WTC11 (cell line): ENCODE data around the gene WNT6. TPM values are rescaled to one million over a fixed set of nuclear protein-coding genes. Genes with fewer than 3 reads are reported as not detected.

Experiments used
- ATAC-seq: fragments of 200-7000 bp; cut with Tn5 transposase; 2 replicates; pipeline ENCODE4 v1.10.0; 2021; ENCODE audit warnings: mild to moderate bottlenecking, moderate library complexity
- CTCF ChIA-PET: fragments of 300-600 bp; sonication (Branson Sonifier 250); formaldehyde crosslinking; loops from one replicate; lab custom pipeline; 2021; ENCODE audit warnings: antibody characterized with exemption; lab: Charles Lee
- POLR2A ChIA-PET: fragments of 350-600 bp; sonication (Branson Sonifier 250); formaldehyde crosslinking; loops from one replicate; lab custom pipeline; 2021; ENCODE audit warnings: antibody characterized with exemption; lab: Charles Lee
- DNase-seq: peaks from one replicate; pipeline ENCODE4 v3.0.0; 2021; ENCODE audit warnings: low spot score
- H3K27ac Mint-ChIP-seq: 2 replicates; pipeline ENCODE4 v1.8.0; 2021; ENCODE audit warnings: mixed read lengths
- H3K27me3 Mint-ChIP-seq: 2 replicates; pipeline ENCODE4 v1.8.0; 2021; ENCODE audit warnings: low read depth, mild to moderate bottlenecking, moderate library complexity, mixed read lengths
- H3K36me3 Mint-ChIP-seq: 2 replicates; pipeline ENCODE4 v1.8.0; 2021; ENCODE audit warnings: mixed read lengths
- H3K4me1 Mint-ChIP-seq: 2 replicates; pipeline ENCODE4 v1.8.0; 2022; ENCODE audit warnings: mixed read lengths
- H3K4me3 Mint-ChIP-seq: 2 replicates; pipeline ENCODE4 v1.8.0; 2021; ENCODE audit warnings: mild to moderate bottlenecking, moderate library complexity, mixed read lengths
- H3K9me3 Mint-ChIP-seq: 2 replicates; pipeline ENCODE4 v1.8.0; 2021; ENCODE audit warnings: mixed read lengths
- ARID4B ChIP-seq: sonication (generic); formaldehyde crosslinking; IDR thresholded peaks from 2 replicates; pipeline ENCODE4 v1.8.0; 2023; ENCODE audit warnings: missing genetic modification reagents, mild to moderate bottlenecking, borderline replicate concordance
- ATF3 ChIP-seq: sonication (generic); formaldehyde crosslinking; conservative IDR thresholded peaks from 2 replicates; pipeline ENCODE4 v1.8.1; 2022; ENCODE audit warnings: mild to moderate bottlenecking, missing genetic modification reagents
- CBFB ChIP-seq: sonication (generic); formaldehyde crosslinking; IDR thresholded peaks from 2 replicates; pipeline ENCODE4 v1.8.1; 2022; ENCODE audit warnings: mild to moderate bottlenecking, low read depth, missing genetic modification reagents
- EMX1 ChIP-seq: fragments of 250-450 bp; sonication (Bioruptor Pico); IDR thresholded peaks from 2 replicates; pipeline ENCODE4 v1.8.0; 2021; ENCODE audit warnings: mild to moderate bottlenecking
- ETV6 ChIP-seq: sonication (generic); formaldehyde crosslinking; IDR thresholded peaks from 2 replicates; pipeline ENCODE4 v1.8.1; 2022; ENCODE audit warnings: mild to moderate bottlenecking, missing genetic modification reagents
- GTF2I ChIP-seq: fragments of 250-450 bp; sonication (Bioruptor Pico); conservative IDR thresholded peaks from 2 replicates; pipeline ENCODE4 v1.4.0; 2021; ENCODE audit warnings: mild to moderate bottlenecking
- MYBL2 ChIP-seq: sonication (generic); formaldehyde crosslinking; IDR thresholded peaks from 2 replicates; pipeline ENCODE4 v1.8.1; 2023; ENCODE audit warnings: mild to moderate bottlenecking, moderate library complexity, missing genetic modification reagents
- NFATC4 ChIP-seq: fragments of 250-450 bp; sonication (Bioruptor Pico); IDR thresholded peaks from 2 replicates; pipeline ENCODE4 v1.9.0; 2021; ENCODE audit warnings: mild to moderate bottlenecking
- SMAD3 ChIP-seq: sonication (generic); formaldehyde crosslinking; IDR thresholded peaks from 2 replicates; pipeline ENCODE4 v1.8.0; 2022; ENCODE audit warnings: missing genetic modification reagents, mild to moderate bottlenecking, borderline replicate concordance
- TEAD1 ChIP-seq: sonication (generic); formaldehyde crosslinking; IDR thresholded peaks from 2 replicates; pipeline ENCODE4 v1.8.0; 2022; ENCODE audit warnings: mild to moderate bottlenecking, missing genetic modification reagents
- TP53 ChIP-seq: sonication (generic); formaldehyde crosslinking; IDR thresholded peaks from 2 replicates; pipeline ENCODE4 v1.8.1; 2023; ENCODE audit warnings: mild to moderate bottlenecking, missing genetic modification reagents
- ZNF138 ChIP-seq: sonication (generic); formaldehyde crosslinking; conservative IDR thresholded peaks from 2 replicates; pipeline ENCODE4 v1.8.1; 2022; ENCODE audit warnings: mild to moderate bottlenecking, moderate library complexity, missing genetic modification reagents
- ZNF317 ChIP-seq: sonication (generic); formaldehyde crosslinking; IDR thresholded peaks from 2 replicates; pipeline ENCODE4 v1.8.1; 2023; ENCODE audit warnings: low read depth, mild to moderate bottlenecking, moderate library complexity, missing genetic modification reagents, borderline replicate concordance
- total RNA-seq: library from RNA; stranded (reverse); gene quantifications from 3 replicates; pipeline ENCODE4 v1.2.3, GENCODE V29; 2021
- TF ChIP-seq, protein P1 (sequence below): fragments of 250-450 bp; sonication (Bioruptor Pico); IDR thresholded peaks from 2 replicates; pipeline ENCODE4 v2.1.2; 2022; ENCODE audit warnings: mild to moderate bottlenecking, moderate library complexity
- TF ChIP-seq, protein P2 (sequence below): sonication (generic); formaldehyde crosslinking; IDR thresholded peaks from 2 replicates; pipeline ENCODE4 v1.8.1; 2023; ENCODE audit warnings: mild to moderate bottlenecking, missing genetic modification reagents, borderline replicate concordance
- TF ChIP-seq, protein P3 (sequence below): sonication (generic); formaldehyde crosslinking; IDR thresholded peaks from 2 replicates; pipeline ENCODE4 v1.8.1; 2023; ENCODE audit warnings: mild to moderate bottlenecking, moderate library complexity, missing genetic modification reagents
- TF ChIP-seq, protein P4 (sequence below): sonication (generic); formaldehyde crosslinking; IDR thresholded peaks from 2 replicates; pipeline ENCODE4 v1.8.0; 2023; ENCODE audit warnings: missing genetic modification reagents
- TF ChIP-seq, protein P5 (sequence below): sonication (generic); formaldehyde crosslinking; IDR thresholded peaks from 2 replicates; pipeline ENCODE4 v1.8.0; 2022; ENCODE audit warnings: mild to moderate bottlenecking, missing genetic modification reagents
- TF ChIP-seq, protein P6 (sequence below): sonication (generic); formaldehyde crosslinking; IDR thresholded peaks from 2 replicates; pipeline ENCODE4 v1.8.0; 2022; ENCODE audit warnings: mild to moderate bottlenecking, missing genetic modification reagents

WNT6 gene
- total RNA-seq, 1 experiment from 2014 or later: not detected

GRCh38 chr2:218894880-218895157 lies 35.2 kb downstream of the WNT6 start (continued):
- TF ChIP-seq ZNF317: no peak
- no peak for TF ChIP-seq EMX1 (CRISPR knock-in tag)
- no peak for TF ChIP-seq ATF3
- no peak for TF ChIP-seq TEAD1
- TF ChIP-seq, protein P1, sequence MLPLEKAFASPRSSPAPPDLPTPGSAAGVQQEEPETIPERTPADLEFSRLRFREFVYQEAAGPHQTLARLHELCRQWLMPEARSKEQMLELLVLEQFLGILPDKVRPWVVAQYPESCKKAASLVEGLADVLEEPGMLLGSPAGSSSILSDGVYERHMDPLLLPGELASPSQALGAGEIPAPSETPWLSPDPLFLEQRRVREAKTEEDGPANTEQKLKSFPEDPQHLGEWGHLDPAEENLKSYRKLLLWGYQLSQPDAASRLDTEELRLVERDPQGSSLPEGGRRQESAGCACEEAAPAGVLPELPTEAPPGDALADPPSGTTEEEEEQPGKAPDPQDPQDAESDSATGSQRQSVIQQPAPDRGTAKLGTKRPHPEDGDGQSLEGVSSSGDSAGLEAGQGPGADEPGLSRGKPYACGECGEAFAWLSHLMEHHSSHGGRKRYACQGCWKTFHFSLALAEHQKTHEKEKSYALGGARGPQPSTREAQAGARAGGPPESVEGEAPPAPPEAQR (CRISPR knock-in tag): no peak
- TF ChIP-seq NFATC4 (CRISPR knock-in tag): no peak
- no peak for TF ChIP-seq SMAD3 (CRISPR knock-in tag)
- TF ChIP-seq ARID4B (CRISPR knock-in tag): no peak
- no peak for TF ChIP-seq GTF2I (CRISPR knock-in tag)

GRCh38 chr2:218895326-218895725 lies 35.7 kb downstream of the WNT6 start:
- DNase-seq (no peak), ATAC-seq (0 out of 2 replicates have a peak, but pooled peaks have one; percentile 1)
- ChIA-PET CTCF (interaction anchor here (0.9 to 9.5 kb wide), 4 partner anchors 8 to 135 kb away, joined by 3 to 422 read pairs (median 35); partner anchors contain the start of gene WNT10A), POLR2A (interaction anchor here (0.6 kb wide), 1 partner anchor 31 kb away, joined by 3 read pairs; no protein-coding TSS in a partner anchor)
- no peak overlapping the region for H3K4me3 Mint-ChIP-seq
- peaks cover 100% of the 10 kb centered on the region for H3K27me3 Mint-ChIP-seq
- H3K27ac Mint-ChIP-seq: no peak overlapping the region
- H3K36me3 Mint-ChIP-seq: no peaks in the 10 kb centered on the region
- no peaks in the 10 kb centered on the region for H3K9me3 Mint-ChIP-seq
- peaks cover 24% of the 10 kb centered on the region for H3K4me1 Mint-ChIP-seq
- TF ChIP-seq ZNF317: no peak
- no peak for TF ChIP-seq ZNF138 (CRISPR knock-in tag)
- TF ChIP-seq, protein P2, sequence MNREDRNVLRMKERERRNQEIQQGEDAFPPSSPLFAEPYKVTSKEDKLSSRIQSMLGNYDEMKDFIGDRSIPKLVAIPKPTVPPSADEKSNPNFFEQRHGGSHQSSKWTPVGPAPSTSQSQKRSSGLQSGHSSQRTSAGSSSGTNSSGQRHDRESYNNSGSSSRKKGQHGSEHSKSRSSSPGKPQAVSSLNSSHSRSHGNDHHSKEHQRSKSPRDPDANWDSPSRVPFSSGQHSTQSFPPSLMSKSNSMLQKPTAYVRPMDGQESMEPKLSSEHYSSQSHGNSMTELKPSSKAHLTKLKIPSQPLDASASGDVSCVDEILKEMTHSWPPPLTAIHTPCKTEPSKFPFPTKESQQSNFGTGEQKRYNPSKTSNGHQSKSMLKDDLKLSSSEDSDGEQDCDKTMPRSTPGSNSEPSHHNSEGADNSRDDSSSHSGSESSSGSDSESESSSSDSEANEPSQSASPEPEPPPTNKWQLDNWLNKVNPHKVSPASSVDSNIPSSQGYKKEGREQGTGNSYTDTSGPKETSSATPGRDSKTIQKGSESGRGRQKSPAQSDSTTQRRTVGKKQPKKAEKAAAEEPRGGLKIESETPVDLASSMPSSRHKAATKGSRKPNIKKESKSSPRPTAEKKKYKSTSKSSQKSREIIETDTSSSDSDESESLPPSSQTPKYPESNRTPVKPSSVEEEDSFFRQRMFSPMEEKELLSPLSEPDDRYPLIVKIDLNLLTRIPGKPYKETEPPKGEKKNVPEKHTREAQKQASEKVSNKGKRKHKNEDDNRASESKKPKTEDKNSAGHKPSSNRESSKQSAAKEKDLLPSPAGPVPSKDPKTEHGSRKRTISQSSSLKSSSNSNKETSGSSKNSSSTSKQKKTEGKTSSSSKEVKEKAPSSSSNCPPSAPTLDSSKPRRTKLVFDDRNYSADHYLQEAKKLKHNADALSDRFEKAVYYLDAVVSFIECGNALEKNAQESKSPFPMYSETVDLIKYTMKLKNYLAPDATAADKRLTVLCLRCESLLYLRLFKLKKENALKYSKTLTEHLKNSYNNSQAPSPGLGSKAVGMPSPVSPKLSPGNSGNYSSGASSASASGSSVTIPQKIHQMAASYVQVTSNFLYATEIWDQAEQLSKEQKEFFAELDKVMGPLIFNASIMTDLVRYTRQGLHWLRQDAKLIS (CRISPR knock-in tag): no peak
- TF ChIP-seq, protein P3, sequence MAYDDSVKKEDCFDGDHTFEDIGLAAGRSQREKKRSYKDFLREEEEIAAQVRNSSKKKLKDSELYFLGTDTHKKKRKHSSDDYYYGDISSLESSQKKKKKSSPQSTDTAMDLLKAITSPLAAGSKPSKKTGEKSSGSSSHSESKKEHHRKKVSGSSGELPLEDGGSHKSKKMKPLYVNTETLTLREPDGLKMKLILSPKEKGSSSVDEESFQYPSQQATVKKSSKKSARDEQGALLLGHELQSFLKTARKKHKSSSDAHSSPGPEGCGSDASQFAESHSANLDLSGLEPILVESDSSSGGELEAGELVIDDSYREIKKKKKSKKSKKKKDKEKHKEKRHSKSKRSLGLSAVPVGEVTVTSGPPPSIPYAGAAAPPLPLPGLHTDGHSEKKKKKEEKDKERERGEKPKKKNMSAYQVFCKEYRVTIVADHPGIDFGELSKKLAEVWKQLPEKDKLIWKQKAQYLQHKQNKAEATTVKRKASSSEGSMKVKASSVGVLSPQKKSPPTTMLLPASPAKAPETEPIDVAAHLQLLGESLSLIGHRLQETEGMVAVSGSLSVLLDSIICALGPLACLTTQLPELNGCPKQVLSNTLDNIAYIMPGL (CRISPR knock-in tag): no peak
- no peak for TF ChIP-seq TP53 (CRISPR knock-in tag)
- TF ChIP-seq ETV6 (CRISPR knock-in tag): no peak
- no peak for TF ChIP-seq NFATC4 (CRISPR knock-in tag)
- TF ChIP-seq, protein P4, sequence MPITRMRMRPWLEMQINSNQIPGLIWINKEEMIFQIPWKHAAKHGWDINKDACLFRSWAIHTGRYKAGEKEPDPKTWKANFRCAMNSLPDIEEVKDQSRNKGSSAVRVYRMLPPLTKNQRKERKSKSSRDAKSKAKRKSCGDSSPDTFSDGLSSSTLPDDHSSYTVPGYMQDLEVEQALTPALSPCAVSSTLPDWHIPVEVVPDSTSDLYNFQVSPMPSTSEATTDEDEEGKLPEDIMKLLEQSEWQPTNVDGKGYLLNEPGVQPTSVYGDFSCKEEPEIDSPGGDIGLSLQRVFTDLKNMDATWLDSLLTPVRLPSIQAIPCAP (CRISPR knock-in tag): no peak
- TF ChIP-seq CBFB: no peak
- TF ChIP-seq, protein P1 (CRISPR knock-in tag): no peak
- TF ChIP-seq, protein P5, sequence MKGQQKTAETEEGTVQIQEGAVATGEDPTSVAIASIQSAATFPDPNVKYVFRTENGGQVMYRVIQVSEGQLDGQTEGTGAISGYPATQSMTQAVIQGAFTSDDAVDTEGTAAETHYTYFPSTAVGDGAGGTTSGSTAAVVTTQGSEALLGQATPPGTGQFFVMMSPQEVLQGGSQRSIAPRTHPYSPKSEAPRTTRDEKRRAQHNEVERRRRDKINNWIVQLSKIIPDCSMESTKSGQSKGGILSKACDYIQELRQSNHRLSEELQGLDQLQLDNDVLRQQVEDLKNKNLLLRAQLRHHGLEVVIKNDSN (CRISPR knock-in tag): no peak
- no peak for TF ChIP-seq MYBL2 (CRISPR knock-in tag)
- TF ChIP-seq, protein P6, sequence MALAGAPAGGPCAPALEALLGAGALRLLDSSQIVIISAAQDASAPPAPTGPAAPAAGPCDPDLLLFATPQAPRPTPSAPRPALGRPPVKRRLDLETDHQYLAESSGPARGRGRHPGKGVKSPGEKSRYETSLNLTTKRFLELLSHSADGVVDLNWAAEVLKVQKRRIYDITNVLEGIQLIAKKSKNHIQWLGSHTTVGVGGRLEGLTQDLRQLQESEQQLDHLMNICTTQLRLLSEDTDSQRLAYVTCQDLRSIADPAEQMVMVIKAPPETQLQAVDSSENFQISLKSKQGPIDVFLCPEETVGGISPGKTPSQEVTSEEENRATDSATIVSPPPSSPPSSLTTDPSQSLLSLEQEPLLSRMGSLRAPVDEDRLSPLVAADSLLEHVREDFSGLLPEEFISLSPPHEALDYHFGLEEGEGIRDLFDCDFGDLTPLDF (CRISPR knock-in tag): no peak
